AG08396 (cell line): ENCODE results near the gene LIPC.

Experiments
- DNase-seq: peaks from one replicate; pipeline ENCODE4 v3.0.0; 2012; ENCODE audit warnings: low spot score, mixed read lengths

LIPC gene

GRCh38 chr15:58475573-58476524 lies 44.1 kb downstream of the LIPC start:
- peak; percentile 17 for DNase-seq

DNA sequence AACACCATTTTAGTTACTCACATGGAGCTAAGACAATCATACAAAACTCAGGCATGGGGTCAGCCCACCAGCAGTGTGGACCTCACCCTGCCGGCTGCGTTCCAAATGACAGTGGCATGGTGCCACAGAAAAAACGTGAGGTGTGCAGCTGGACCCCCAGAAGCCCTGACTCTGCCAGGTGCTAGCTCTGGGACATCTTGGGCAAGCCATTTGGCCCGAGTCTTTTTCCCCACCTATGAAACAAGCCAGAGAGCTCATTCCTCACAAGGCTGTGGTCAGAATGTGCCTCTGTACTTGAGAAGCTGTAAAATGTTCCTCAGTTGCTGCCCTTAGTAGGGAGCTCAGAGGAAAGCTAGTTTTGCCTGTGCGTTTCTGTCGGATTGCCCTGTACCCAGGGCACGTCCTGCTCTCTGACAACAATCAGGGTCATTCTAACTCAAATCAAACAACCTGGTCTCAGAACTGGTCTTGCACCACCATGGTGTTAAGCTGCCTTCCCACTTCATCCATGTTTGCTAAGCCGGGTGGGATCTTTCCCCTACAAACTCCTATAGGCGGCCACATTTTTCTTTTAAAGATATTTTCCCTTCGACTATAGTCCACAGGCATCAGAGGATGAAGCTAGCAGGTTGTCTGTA lies 44.9 kb downstream of the LIPC start:
- DNase-seq: no peak

GRCh38 chr15:58477170-58477569 lies 45.4 kb downstream of the LIPC start:
- no peak for DNase-seq

GRCh38 chr15:58478035-58478434 lies 46.2 kb downstream of the LIPC start:
- no peak for DNase-seq

GRCh38 chr15:58478579-58478978 lies 46.8 kb downstream of the LIPC start:
- DNase-seq: no peak

DNA sequence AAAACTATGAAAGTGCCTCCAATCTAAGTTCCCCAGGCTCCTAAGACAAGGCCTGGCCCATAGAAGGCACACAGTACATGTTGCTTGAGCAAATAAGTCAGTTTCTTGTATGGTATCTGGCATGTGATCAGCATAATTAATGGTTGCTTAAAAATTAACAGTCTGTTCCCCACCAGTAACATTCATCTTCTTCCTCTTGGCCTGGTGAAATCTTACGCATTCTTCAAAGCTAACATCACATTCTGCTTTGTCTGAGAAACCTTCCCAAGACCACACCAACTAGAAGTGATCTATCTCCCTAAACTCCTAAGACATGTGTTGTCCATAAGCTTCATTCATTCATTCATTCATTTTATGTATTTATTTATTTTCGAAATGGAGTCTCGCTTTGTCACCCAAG lies 48.1 kb downstream of the LIPC start:
- DNase-seq: no peak

DNA sequence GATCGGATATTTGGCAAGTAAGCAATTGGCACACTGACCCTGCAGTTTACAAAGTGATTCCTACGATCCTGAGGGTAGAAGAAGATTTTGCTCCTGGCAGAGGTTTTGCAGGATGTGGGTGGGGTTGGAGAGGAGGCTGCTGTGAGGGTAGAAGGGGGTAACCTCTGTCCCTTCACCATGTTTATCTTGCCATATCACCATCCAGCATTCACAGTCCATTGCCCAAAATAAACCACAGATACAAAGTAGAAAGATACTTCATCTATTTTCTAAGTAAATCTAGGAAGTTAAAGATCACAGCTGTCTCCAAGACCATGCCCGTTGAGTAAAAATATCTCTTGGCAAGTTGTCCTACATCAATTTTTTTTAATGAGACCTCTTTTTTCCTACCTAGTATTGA lies 51.6 kb downstream of the LIPC start:
- no peak for DNase-seq

- no peak for DNase-seq
Observed at GRCh38 chr15:58484791-58485600, 53.2 kb downstream of the LIPC start.

DNA sequence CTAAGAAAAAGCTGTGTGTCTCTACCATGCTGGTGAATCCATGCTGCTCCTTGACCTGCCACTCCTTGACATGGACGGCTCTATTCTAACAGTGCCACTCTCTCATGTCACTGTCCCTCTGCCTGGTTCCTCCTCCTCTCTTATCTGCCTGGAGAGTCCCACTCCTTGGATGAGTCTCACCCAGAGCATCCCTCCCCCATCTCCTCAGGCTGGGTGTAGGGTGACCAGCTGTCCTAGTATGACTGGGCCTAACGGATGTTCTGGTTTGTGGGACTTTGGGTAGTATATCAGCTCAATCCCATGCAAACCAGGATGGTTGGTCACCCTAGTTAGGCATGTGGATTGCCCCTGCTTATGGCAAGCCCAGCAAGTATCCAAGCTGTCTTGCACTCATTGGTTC lies 54.3 kb downstream of the LIPC start:
- no peak for DNase-seq

GRCh38 chr15:58486564-58486963 lies 54.8 kb downstream of the LIPC start:
- DNase-seq: no peak

DNA sequence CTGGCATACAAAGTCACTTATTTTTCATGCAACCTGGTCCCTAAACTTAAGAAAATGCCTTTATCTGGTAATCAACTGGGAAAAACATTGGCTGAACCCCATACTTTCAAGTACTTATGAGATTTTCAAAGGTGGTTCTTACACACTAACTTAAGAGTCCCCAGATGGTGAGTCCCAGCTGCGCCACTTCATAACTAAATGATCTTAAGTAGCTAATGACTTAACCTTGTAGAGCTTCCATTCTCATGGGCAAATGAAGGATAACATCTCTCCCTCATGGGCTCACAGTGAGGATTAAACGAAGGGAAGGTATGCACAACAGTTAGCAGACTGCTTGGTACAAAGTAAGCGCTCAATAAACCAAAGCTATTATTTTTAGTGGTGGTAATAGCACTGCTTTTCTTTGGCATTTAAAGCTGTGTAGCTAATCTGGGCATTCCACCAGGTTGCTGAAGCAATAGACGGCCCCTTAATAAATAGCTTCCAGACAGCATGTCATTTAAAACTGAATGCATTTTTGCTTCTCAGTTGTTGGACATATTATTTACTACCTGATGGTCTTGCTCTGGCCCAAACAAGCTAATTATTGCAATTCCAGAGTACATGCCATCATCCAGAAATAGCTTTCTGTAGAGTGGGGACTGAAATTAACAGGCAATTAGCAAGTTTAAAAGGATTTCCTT lies 55.4 kb downstream of the LIPC start:
- DNase-seq: no peak

GRCh38 chr15:58487724-58488120 lies 55.9 kb downstream of the LIPC start:
- DNase-seq: no peak

GRCh38 chr15:58489289-58490085 lies 57.7 kb downstream of the LIPC start:
- no peak for DNase-seq

- no peak for DNase-seq
Observed at GRCh38 chr15:58490086-58490887, 58.5 kb downstream of the LIPC start.

- no peak for DNase-seq
Observed at GRCh38 chr15:58490888-58491473, 59.2 kb downstream of the LIPC start.

GRCh38 chr15:58491499-58492202 lies 59.9 kb downstream of the LIPC start:
- DNase-seq: no peak

DNA sequence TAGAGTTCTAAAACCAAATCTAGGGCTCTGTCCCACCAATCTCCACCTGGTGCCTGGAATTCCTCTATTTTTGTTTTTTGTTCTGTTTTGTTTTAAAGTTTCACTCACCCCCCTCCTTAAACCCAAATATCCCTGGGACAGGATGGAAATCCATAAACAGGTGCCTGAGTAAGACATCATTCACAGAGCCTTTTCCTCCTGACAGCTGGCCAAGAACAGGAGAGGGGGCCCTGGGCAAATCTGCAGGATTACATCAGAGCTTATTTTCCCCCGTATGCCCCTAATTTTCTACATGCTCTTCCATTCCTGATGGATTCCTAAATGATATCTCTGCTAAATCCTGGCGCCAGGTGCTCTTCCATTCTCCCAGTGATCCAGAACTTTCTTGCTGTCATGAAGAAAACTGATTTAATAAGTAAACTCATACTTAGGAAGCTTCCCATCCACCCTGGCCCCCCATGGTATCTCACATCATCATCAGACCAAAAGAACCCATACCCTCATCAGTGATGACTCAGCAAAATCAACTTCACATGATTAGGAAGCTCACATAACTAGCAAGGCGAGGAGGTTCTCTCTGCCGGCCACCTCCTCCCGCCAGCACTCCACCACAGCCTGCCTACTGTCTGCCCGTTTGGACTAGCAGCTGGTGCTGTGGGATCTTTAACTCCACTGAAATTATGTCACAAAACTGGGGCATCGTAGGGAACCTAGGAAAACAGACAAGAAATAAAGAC lies 61.0 kb downstream of the LIPC start:
- no peak for DNase-seq

GRCh38 chr15:58494567-58494966 lies 62.8 kb downstream of the LIPC start:
- no peak for DNase-seq
